HCT116 (cell line): Measurements from ENCODE around the gene NHERF1. TPM values are rescaled to one million over a fixed set of nuclear protein-coding genes. Genes with fewer than 3 reads are reported as not detected.

ENCODE experiments used
- ATAC-seq: fragments of 200-7000 bp; cut with Tn5 transposase; 2 replicates; pipeline ENCODE4 v1.9.1; 2020; ENCODE audit warnings: mild to moderate bottlenecking, moderate library complexity
- BruUV-seq: library from RNA; stranded (reverse); fragments of 400-500 nt; replicated peaks from 2 replicates; lab custom pipeline; 2021; lab: Mats Ljungman, UMichigan
- CTCF ChIA-PET: fragments of 300-600 bp; sonication (Branson Sonifier 250); formaldehyde crosslinking; loops from one replicate; lab custom pipeline; 2021; ENCODE audit warnings: antibody characterized with exemption; lab: Charles Lee
- POLR2A ChIA-PET: fragments of 300-600, 350-600 bp; sonication (Branson Sonifier 250); formaldehyde crosslinking; loops from one replicate; lab custom pipeline; 2021; ENCODE audit warnings: antibody characterized with exemption; lab: Charles Lee
- RAD21 ChIA-PET, 2 experiments: fragments of 300-600 bp; sonication (Branson Sonifier 250); formaldehyde crosslinking; loops; one replicate each; lab custom pipeline; 2023; ENCODE audit warnings: low total read pairs in 2 of 2; ENCODE audit not compliant: uncharacterized antibody in 2 of 2, unreplicated experiment in 2 of 2, low non-redundant PET in 1 of 2; lab: Charles Lee
- DNase-seq: peaks from one replicate; pipeline ENCODE4 v3.0.0-alpha.2; 2010; ENCODE audit warnings: low read depth, low spot score
- H2AFZ ChIP-seq: fragments of 200-600 bp; shearing (Covaris generic), sonication (generic); 2 replicates; pipeline ENCODE4 v1.6.1; 2017; ENCODE audit warnings: low read depth, mixed run types, mixed read lengths, antibody characterized with exemption, low read length; ENCODE audit not compliant: poor library complexity, severe bottlenecking
- H3K27ac ChIP-seq: 2 replicates; pipeline ENCODE4 v1.5.1; 2012; ENCODE audit warnings: low read depth, low read length
- H3K27me3 ChIP-seq: fragments of 200-600 bp; sonication (generic); 2 replicates; pipeline ENCODE4 v1.6.1; 2016; ENCODE audit warnings: mixed run types, low read length, mixed read lengths; ENCODE audit not compliant: insufficient read depth
- H3K36me3 ChIP-seq, 2 experiments: fragments of 200-500 bp in 1 of 2; fragments of 200-600 bp in 1 of 2; sonication (Bioruptor generic) in 1 of 2; sonication (generic) in 1 of 2; 2 replicates each; pipeline versions ENCODE4 v1.5.1 to v1.6.1; 2014 to 2016; ENCODE audit warnings: low read length in 2 of 2, inconsistent platforms in 1 of 2, mixed read lengths in 1 of 2, mixed run types in 1 of 2; ENCODE audit not compliant: insufficient read depth in 2 of 2, control insufficient read depth in 1 of 2
- H3K4me1 ChIP-seq, 2 experiments: fragments of 200-600 bp in 1 of 2; sonication (generic) in 1 of 2; 2 replicates each; pipeline versions ENCODE4 v1.5.1 to v1.6.1; 2012 to 2017; ENCODE audit warnings: low read length in 2 of 2, inconsistent platforms in 1 of 2, mild to moderate bottlenecking in 1 of 2, mixed read lengths in 1 of 2, mixed run types in 1 of 2, moderate library complexity in 1 of 2; ENCODE audit not compliant: insufficient read depth in 2 of 2, control insufficient read depth in 1 of 2
- H3K4me2 ChIP-seq: fragments of 200-600 bp; sonication (generic); 2 replicates; pipeline ENCODE4 v1.6.1; 2017; ENCODE audit warnings: mixed run types, low read length, mixed read lengths
- H3K4me3 ChIP-seq, 2 experiments: fragments of 200-600 bp in 1 of 2; sonication (generic) in 1 of 2; replicated peaks in 1 of 2; 2 replicates each; pipeline ENCODE4 v1.5.1; 2011 to 2016; ENCODE audit warnings: low read length in 2 of 2, control low read depth in 1 of 2, low read depth in 1 of 2, mild to moderate bottlenecking in 1 of 2, mixed read lengths in 1 of 2, mixed run types in 1 of 2
- H3K79me2 ChIP-seq: fragments of 200-600 bp; sonication (generic); 2 replicates; pipeline ENCODE4 v1.6.1; 2017; ENCODE audit warnings: mild to moderate bottlenecking, mixed run types, low read length, moderate library complexity, mixed read lengths; ENCODE audit not compliant: insufficient read depth
- H3K9ac ChIP-seq: fragments of 200-600 bp; sonication (generic); 2 replicates; pipeline ENCODE4 v1.6.1; 2016; ENCODE audit warnings: low read length, mixed read lengths
- H3K9me2 ChIP-seq: fragments of 200-600 bp; sonication (generic), shearing (Covaris generic); 2 replicates; pipeline ENCODE4 v1.6.1; 2017; ENCODE audit warnings: mixed run types, mild to moderate bottlenecking, moderate library complexity; ENCODE audit not compliant: insufficient read depth
- H3K9me3 ChIP-seq, 2 experiments: fragments of 200-500 bp in 1 of 2; fragments of 200-600 bp in 1 of 2; sonication (Bioruptor generic) in 1 of 2; sonication (generic) in 1 of 2; 2 replicates each; pipeline ENCODE4 v1.6.1; 2014 to 2017; ENCODE audit warnings: low read length in 2 of 2, mixed read lengths in 2 of 2, inconsistent platforms in 1 of 2, low read depth in 1 of 2, mild to moderate bottlenecking in 1 of 2, mixed run types in 1 of 2, moderate library complexity in 1 of 2; ENCODE audit not compliant: control insufficient read depth in 1 of 2, insufficient read depth in 1 of 2
- H4K20me1 ChIP-seq: fragments of 200-600 bp; sonication (generic), shearing (Covaris generic); 2 replicates; pipeline ENCODE4 v1.6.1; 2017; ENCODE audit warnings: mixed run types, mild to moderate bottlenecking, moderate library complexity; ENCODE audit not compliant: insufficient read depth
- CBX3 ChIP-seq: IDR thresholded peaks from 2 replicates; pipeline ENCODE4 v1.6.1; 2012; ENCODE audit warnings: low read depth
- CEBPB ChIP-seq: IDR thresholded peaks from 2 replicates; pipeline ENCODE4 v1.6.1; 2012; ENCODE audit warnings: low read depth
- CTCF ChIP-seq, 3 experiments: fragments of 200-600 bp in 1 of 3; sonication (generic) in 1 of 3; IDR thresholded peaks in 2 of 3; conservative IDR thresholded peaks in 1 of 3; 2 replicates each; pipeline ENCODE4 v1.5.1; 2012 to 2017; ENCODE audit warnings: low read depth in 2 of 3, low read length in 2 of 3, antibody characterized with exemption in 1 of 3, borderline replicate concordance in 1 of 3, control low read depth in 1 of 3, mild to moderate bottlenecking in 1 of 3, mixed read lengths in 1 of 3, mixed run types in 1 of 3, moderate library complexity in 1 of 3; ENCODE audit not compliant: insufficient read depth in 1 of 3
- EZH2 ChIP-seq: fragments of 200-600 bp; sonication (generic); IDR thresholded peaks from 2 replicates; pipeline ENCODE4 v1.6.1; 2017; ENCODE audit warnings: antibody characterized with exemption, mixed run types
- EZH2phosphoT487 ChIP-seq: fragments of 200-600 bp; IDR thresholded peaks from 2 replicates; pipeline ENCODE4 v1.6.1; 2018; ENCODE audit warnings: antibody characterized with exemption, borderline replicate concordance
- POLR2AphosphoS5 ChIP-seq: IDR thresholded peaks from 2 replicates; pipeline ENCODE4 v1.6.1; 2011; ENCODE audit warnings: mild to moderate bottlenecking, low read depth, low read length, moderate library complexity
- SRF ChIP-seq: IDR thresholded peaks from 2 replicates; pipeline ENCODE4 v1.6.1; 2012; ENCODE audit warnings: low read depth
- intact Hi-C: fragments of 100-400 bp; cut with micrococcal nuclease; formaldehyde crosslinking; loops from 2 replicates; pipeline ENCODE4 v1.10.0; 2022
- total RNA-seq: library from RNA; stranded (reverse); gene quantifications from one replicate; pipeline ENCODE4 v1.2.1, GENCODE V29; 2021; ENCODE audit not compliant: unreplicated experiment

The NHERF1 gene
- total RNA-seq, 1 experiment from 2014 or later = 129 TPM

- intact Hi-C loops = no loop called here
- H3K4me1 ChIP-seq = peaks cover 55 to 57% of the 10 kb centered on the region in 2 experiments
- ChIA-PET RAD21 (interaction anchor here (1.2 to 1.3 kb wide), 2 partner anchors 12 kb away, joined by 3 to 4 read pairs; no protein-coding TSS in a partner anchor), CTCF (interaction anchor here (1.2 to 4.1 kb wide), 3 partner anchors 13 to 100 kb away, joined by 3 to 20 read pairs (median 9); no protein-coding TSS in a partner anchor), POLR2A (interaction anchor here (1.0 to 3.9 kb wide), 5 partner anchors 8 to 115 kb away, joined by 3 to 18 read pairs (median 4); partner anchors contain the start of gene FDXR)
- peak overlapping the region; percentile 85 for H3K4me2 ChIP-seq
- peak overlapping the region; percentile 32 for H3K9ac ChIP-seq
- peaks cover 84% of the 10 kb centered on the region for H3K79me2 ChIP-seq
- no peaks in the 10 kb centered on the region for H3K36me3 ChIP-seq
- H3K9me3 ChIP-seq = no peaks in the 10 kb centered on the region
- peak overlapping the region in 1 of 2 experiments; percentile 50; a peak in 3 of 4 replicates for H3K4me3 ChIP-seq
- H3K27ac ChIP-seq = peak overlapping the region; percentile 63
- H2AFZ ChIP-seq = no peak overlapping the region
- no peaks in the 10 kb centered on the region for H3K9me2 ChIP-seq
- no peaks in the 10 kb centered on the region; the same call in 1 of the 2 replicates for H4K20me1 ChIP-seq
- TF ChIP-seq EZH2 (no peak), POLR2AphosphoS5 (no peak), CEBPB (no peak), CBX3 (no peak), SRF (no peak), EZH2phosphoT487 (no peak), CTCF (IDR thresholded peaks at IDR 0.05 in 2 of 3, conservative IDR thresholded peaks at IDR 0.05 in 1 of 3; ENCODE audit: borderline replicate concordance in 1 of 3, insufficient read depth in 1 of 3, low read depth in 2 of 3, low read length in 2 of 3) (no peak)
- no TSS peak for BruUV-seq
- DNase-seq (no peak), ATAC-seq (peak; percentile 5)
- H3K27me3 ChIP-seq = no peaks in the 10 kb centered on the region
These were observed 9.1 kb downstream of the NHERF1 start for GRCh38 chr17:74757502-74757901.
